ENCODE measurements around the gene ZFPL1.

GRCh38 chr11:65060913-65061408 lies 23.1 kb upstream of the ZFPL1 start:
- TF ChIP-seq EZH2 (IDR thresholded peaks at IDR 0.05) (no peak), POLR2AphosphoS5 (IDR thresholded peaks at IDR 0.05; ENCODE audit: borderline replicate concordance, low read depth, low read length) (no peak), FOXP2 (optimal IDR thresholded peaks at IDR 0.05; ENCODE audit: control extremely low read depth, extremely low read length, insufficient read depth) (no peak)
